Measurements from ENCODE around the gene EPHA1. TPM values are rescaled to one million over a fixed set of nuclear protein-coding genes. Genes with fewer than 3 reads are reported as not detected.

Gene EPHA1
- total RNA-seq, 1 experiment from 2014 or later: 0.39 TPM

- ATAC-seq (no peak), DNase-seq (ENCODE audit: low read depth, low spot score) (no peak)
- no peaks in the 10 kb centered on the region for H3K36me3 ChIP-seq (ENCODE audit: control insufficient read depth, insufficient read depth, low read length)
- H3K4me3 ChIP-seq (ENCODE audit: low read depth in 2 of 2, low read length in 2 of 2): no peak overlapping the region
- no peak overlapping the region for H3K27ac ChIP-seq (ENCODE audit: low read length)
- intact Hi-C loops (cut with micrococcal nuclease; ENCODE audit: unreplicated experiment): no loop called here
- ChIA-PET CTCF (no interaction called here), POLR2A (no interaction called here)
- no peaks in the 10 kb centered on the region for H3K9me3 ChIP-seq (ENCODE audit: control insufficient read depth, insufficient read depth, low read depth, low read length)
- H3K4me1 ChIP-seq (ENCODE audit: control insufficient read depth, insufficient read depth, low read length): no peaks in the 10 kb centered on the region
- in situ Hi-C loops (cut with HindIII; ENCODE audit: low pct_unique_long_range_greater_than_20kb, low sequenced_read_pairs): no loop called here
- no TSS peak for BruUV-seq (replicated peaks)
- TF ChIP-seq SIN3A (IDR thresholded peaks at IDR 0.05; ENCODE audit: borderline replicate concordance, insufficient read depth, low read depth, low read length) (no peak), TCF7L2 (IDR thresholded peaks at IDR 0.05; ENCODE audit: low read depth, low read length) (no peak), REST (IDR thresholded peaks at IDR 0.05; ENCODE audit: insufficient read depth in 1 of 2, low read depth in 2 of 2, low read length in 1 of 2) (no peak), POLR2AphosphoS5 (IDR thresholded peaks at IDR 0.05; ENCODE audit: low read depth, low read length) (no peak)
- TF ChIP-seq, protein P1, sequence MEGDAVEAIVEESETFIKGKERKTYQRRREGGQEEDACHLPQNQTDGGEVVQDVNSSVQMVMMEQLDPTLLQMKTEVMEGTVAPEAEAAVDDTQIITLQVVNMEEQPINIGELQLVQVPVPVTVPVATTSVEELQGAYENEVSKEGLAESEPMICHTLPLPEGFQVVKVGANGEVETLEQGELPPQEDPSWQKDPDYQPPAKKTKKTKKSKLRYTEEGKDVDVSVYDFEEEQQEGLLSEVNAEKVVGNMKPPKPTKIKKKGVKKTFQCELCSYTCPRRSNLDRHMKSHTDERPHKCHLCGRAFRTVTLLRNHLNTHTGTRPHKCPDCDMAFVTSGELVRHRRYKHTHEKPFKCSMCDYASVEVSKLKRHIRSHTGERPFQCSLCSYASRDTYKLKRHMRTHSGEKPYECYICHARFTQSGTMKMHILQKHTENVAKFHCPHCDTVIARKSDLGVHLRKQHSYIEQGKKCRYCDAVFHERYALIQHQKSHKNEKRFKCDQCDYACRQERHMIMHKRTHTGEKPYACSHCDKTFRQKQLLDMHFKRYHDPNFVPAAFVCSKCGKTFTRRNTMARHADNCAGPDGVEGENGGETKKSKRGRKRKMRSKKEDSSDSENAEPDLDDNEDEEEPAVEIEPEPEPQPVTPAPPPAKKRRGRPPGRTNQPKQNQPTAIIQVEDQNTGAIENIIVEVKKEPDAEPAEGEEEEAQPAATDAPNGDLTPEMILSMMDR (IDR thresholded peaks at IDR 0.05): no peak
- peaks cover 5% of the 10 kb centered on the region for H3K27me3 ChIP-seq (ENCODE audit: control insufficient read depth, insufficient read depth, low read length)
Measured at GRCh38 chr7:143399642-143400041, 9.0 kb downstream of the EPHA1 start.

GRCh38 chr7:143399151-143399550 lies 9.5 kb downstream of the EPHA1 start:
- no peaks in the 10 kb centered on the region for H3K36me3 ChIP-seq (ENCODE audit: control insufficient read depth, insufficient read depth, low read length)
- H3K27ac ChIP-seq (ENCODE audit: low read length): no peak overlapping the region
- intact Hi-C loops (cut with micrococcal nuclease; ENCODE audit: unreplicated experiment) (no loop called here), in situ Hi-C loops (cut with HindIII; ENCODE audit: low pct_unique_long_range_greater_than_20kb, low sequenced_read_pairs) (no loop called here)
- TF ChIP-seq POLR2AphosphoS5 (IDR thresholded peaks at IDR 0.05; ENCODE audit: low read depth, low read length): no peak
- TF ChIP-seq REST (IDR thresholded peaks at IDR 0.05; ENCODE audit: insufficient read depth in 1 of 2, low read depth in 2 of 2, low read length in 1 of 2): no peak
- TF ChIP-seq SIN3A (IDR thresholded peaks at IDR 0.05; ENCODE audit: borderline replicate concordance, insufficient read depth, low read depth, low read length): no peak
- no peak for TF ChIP-seq TCF7L2 (IDR thresholded peaks at IDR 0.05; ENCODE audit: low read depth, low read length)
- TF ChIP-seq, protein P1 (IDR thresholded peaks at IDR 0.05): no peak
- ChIA-PET CTCF (no interaction called here), POLR2A (no interaction called here)
- H3K4me1 ChIP-seq (ENCODE audit: control insufficient read depth, insufficient read depth, low read length): no peaks in the 10 kb centered on the region
- DNase-seq (ENCODE audit: low read depth, low spot score) (no peak), ATAC-seq (no peak)
- H3K27me3 ChIP-seq (ENCODE audit: control insufficient read depth, insufficient read depth, low read length): peaks cover 3% of the 10 kb centered on the region
- no peaks in the 10 kb centered on the region for H3K9me3 ChIP-seq (ENCODE audit: control insufficient read depth, insufficient read depth, low read depth, low read length)
- no peak overlapping the region for H3K4me3 ChIP-seq (ENCODE audit: low read depth in 2 of 2, low read length in 2 of 2)
- no TSS peak for BruUV-seq (replicated peaks)

All from Panc1 (cell line).